Activated CD4-positive, alpha-beta T cell treated with anti-CD3 and anti-CD28 coated beads, Interleukin-2, amount 10 ng/mL, durations not matched to agents 24 days and 14 days (primary cell): ENCODE results near the gene CPA1. TPM values are rescaled to one million over a fixed set of nuclear protein-coding genes. Genes with fewer than 3 reads are reported as not detected.

Experiments
- DNase-seq: peaks from one replicate; pipeline ENCODE4 v3.0.0; 2022
- H3K27ac Mint-ChIP-seq: one replicate; pipeline ENCODE4 v1.8.0; 2022; ENCODE audit warnings: mild to moderate bottlenecking, mixed read lengths
- H3K27me3 Mint-ChIP-seq: one replicate; pipeline ENCODE4 v1.8.0; 2022; ENCODE audit warnings: mixed read lengths
- H3K36me3 Mint-ChIP-seq: one replicate; pipeline ENCODE4 v1.8.0; 2022; ENCODE audit warnings: low read depth, mild to moderate bottlenecking, mixed read lengths
- H3K4me1 Mint-ChIP-seq: one replicate; pipeline ENCODE4 v1.8.0; 2021; ENCODE audit warnings: mixed read lengths
- H3K4me3 Mint-ChIP-seq: one replicate; pipeline ENCODE4 v1.8.0; 2022; ENCODE audit warnings: mild to moderate bottlenecking, moderate library complexity, mixed read lengths
- H3K9me3 Mint-ChIP-seq: one replicate; pipeline ENCODE4 v1.8.0; 2021; ENCODE audit warnings: mixed read lengths
- intact Hi-C: fragments of 100-400 bp; cut with micrococcal nuclease; formaldehyde crosslinking; loops from one replicate; pipeline ENCODE4 v1.15.1; 2023
- total RNA-seq: library from RNA; stranded (reverse); gene quantifications from 2 replicates; pipeline ENCODE4 v1.2.3, GENCODE V29; 2022

The CPA1 gene
- total RNA-seq, 1 donor from 2014 or later = not detected

DNA sequence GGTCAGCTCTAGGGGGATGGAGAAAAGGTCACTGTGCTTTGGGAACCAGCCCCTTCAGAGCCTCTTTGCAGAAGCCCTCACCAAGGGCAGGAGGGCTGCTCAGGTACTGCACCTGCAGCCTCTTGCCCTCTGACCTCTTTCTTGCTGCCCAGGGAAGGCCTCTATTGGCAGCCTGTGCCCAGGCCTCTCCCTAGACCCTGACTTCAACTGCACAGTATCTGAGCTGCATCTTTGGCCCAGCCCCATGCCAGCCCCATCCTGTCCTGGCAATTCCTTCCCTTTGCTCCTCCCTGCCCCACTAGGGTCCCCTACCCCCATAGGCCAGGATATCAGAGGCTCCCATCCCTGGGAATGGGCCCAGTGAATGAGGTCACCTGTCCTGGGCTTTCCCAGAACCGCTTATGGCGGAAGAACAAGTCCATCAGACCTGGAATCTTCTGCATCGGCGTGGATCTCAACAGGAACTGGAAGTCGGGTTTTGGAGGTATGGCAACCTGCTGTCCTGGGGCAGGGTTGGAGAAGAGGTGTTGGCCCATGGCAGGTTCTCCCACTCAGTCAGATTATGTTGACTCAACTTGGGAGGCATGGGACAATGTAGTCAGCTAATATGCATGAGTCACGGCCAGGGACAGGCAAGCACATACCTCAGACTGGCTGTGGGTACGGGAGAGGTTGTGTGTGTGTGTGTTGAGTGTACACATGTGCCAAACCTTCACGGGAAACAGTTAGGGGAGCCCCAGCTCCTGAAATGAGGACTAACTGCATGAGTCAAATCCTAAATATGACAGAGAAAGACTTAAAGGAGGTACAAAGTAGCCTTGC is 17.1 kb upstream of the CPA1 start:
- peaks cover 18% of the 10 kb centered on the region for H3K4me1 Mint-ChIP-seq
- intact Hi-C loops = loop anchor here (1.0 to 10.0 kb wide), 2 partner anchors 86 to 288 kb away; partner anchors contain the start of gene KLHDC10
- peak; percentile 60 for DNase-seq
- H3K27me3 Mint-ChIP-seq = no peaks in the 10 kb centered on the region
- H3K4me3 Mint-ChIP-seq = no peak overlapping the region
- no peak overlapping the region for H3K27ac Mint-ChIP-seq
- peaks cover under 1% of the 10 kb centered on the region for H3K36me3 Mint-ChIP-seq
- peaks cover 5% of the 10 kb centered on the region for H3K9me3 Mint-ChIP-seq

DNA sequence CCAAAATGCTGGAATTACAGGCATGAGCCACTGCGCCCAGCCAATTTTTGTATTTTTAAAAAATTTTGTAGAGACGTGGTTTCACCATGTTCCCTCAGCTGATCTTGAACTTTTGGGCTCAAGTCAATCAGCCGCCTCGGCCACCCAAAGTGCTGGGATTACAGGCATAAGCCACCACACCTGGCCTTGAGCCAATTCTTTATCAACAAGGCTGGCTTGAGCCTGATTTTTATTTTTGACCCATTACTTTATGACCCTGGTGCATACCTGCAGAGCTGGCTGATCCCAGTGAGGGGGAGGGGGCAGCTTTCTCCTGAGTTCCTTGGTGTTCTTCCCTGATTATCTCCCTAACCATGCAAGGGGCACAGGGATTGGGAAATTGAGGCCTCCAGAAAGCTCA is 15.8 kb upstream of the CPA1 start:
- no peak for DNase-seq
- Mint-ChIP-seq H3K9me3 (peaks cover 5% of the 10 kb centered on the region), H3K4me3 (no peak overlapping the region), H3K27ac (no peak overlapping the region), H3K4me1 (peaks cover 29% of the 10 kb centered on the region), H3K36me3 (no peaks in the 10 kb centered on the region), H3K27me3 (no peaks in the 10 kb centered on the region)
- intact Hi-C loops = loop anchor here (10.0 kb wide), 1 partner anchor 290 kb away; the partner anchor contains the start of gene KLHDC10

DNA sequence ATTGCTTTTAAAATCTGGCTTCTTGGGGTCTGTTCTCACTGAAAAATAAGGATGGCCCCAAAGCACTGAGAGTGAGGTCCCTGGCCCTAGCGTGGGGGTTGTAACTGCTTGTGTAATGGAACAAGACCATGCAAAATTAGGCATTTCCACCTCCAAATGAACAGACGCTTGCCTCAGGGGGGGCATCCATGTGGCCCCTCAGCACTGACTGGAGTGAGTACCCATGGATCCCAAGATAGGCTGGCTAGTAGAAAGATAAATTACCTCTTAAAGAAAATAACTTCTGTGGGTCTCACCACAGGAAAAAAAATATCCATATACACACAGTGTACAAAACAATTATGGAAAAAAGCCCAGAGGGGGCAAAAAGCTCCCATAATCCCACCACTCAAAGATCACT is 15.2 kb upstream of the CPA1 start:
- H3K36me3 Mint-ChIP-seq = no peaks in the 10 kb centered on the region
- H3K27ac Mint-ChIP-seq = peak overlapping the region; percentile 17
- intact Hi-C loops = loop anchor here (10.0 kb wide), 1 partner anchor 290 kb away; the partner anchor contains the start of gene KLHDC10
- H3K4me3 Mint-ChIP-seq = no peak overlapping the region
- peaks cover 30% of the 10 kb centered on the region for H3K4me1 Mint-ChIP-seq
- H3K9me3 Mint-ChIP-seq = peaks cover 5% of the 10 kb centered on the region
- H3K27me3 Mint-ChIP-seq = no peaks in the 10 kb centered on the region
- DNase-seq = no peak

DNA sequence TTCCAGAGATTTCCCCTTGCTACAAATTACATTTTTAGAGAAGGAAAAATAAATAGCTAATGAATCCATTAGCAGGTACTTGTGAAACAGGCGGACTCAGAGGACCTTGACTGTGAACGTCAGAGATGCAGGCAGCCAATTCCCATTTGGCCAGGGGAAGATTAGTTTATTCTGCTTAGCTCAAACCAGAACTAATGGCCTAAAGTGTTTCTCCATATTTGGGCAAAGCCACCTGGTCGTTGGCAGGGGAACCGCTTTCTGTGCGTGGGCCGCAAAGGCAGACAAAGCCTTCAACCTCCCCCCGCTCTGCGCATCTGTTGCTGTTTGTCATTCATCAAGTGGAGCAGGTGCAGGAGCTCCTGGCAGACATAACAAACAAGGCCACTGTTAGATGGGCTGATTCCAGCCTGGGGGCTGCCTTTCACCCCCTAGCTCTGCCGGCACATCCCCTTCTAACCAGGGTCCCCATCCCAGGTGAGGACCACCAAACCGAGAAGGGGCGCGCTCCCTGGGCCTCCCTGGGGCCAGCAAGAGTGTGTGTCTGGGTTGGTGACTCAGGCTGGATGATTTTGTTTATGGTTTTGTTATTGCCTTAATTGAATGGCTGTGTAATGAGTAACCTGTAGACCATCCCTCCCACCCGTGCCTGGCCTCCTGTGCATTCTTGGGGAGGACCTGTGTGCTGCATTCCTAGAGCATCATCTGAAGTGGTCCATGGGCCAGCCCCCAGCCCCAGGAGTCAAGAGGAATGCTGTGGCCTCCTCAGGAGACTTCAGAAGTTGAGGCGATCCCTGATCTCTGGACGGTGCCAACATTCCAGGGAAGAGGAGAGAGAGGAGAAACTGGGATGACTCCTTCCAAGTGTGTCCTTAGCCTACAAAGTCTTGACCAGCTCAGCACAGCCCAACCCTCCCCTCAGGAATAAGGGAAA is 14.5 kb upstream of the CPA1 start:
- H3K9me3 Mint-ChIP-seq = no peaks in the 10 kb centered on the region
- peaks cover 30% of the 10 kb centered on the region for H3K4me1 Mint-ChIP-seq
- H3K4me3 Mint-ChIP-seq = peak overlapping the region; percentile 45
- DNase-seq = no peak
- H3K36me3 Mint-ChIP-seq = no peaks in the 10 kb centered on the region
- H3K27me3 Mint-ChIP-seq = no peaks in the 10 kb centered on the region
- intact Hi-C loops = loop anchor here (10.0 kb wide), 1 partner anchor 291 kb away; the partner anchor contains the start of gene KLHDC10
- H3K27ac Mint-ChIP-seq = peak overlapping the region; percentile 76

DNA sequence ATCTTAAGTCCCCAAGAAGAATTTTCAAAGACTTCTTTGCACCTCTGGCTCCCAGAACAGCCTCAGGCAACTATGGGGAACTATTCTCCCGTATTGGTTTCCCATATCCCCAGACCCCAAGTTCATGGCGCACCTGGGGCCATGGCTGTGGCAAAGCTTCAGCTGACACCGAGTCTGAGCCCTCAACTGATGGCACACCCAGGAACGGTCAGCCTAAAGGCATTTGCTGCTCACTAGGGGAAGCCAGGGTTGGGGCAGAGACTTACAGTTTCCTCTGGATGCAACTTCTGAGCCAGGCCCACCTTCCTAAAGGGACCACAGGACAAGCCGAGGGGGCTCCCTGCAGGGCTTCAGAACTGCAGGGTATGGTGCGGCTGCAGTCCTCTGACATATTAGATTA is 13.7 kb upstream of the CPA1 start:
- Mint-ChIP-seq H3K27me3 (no peaks in the 10 kb centered on the region), H3K4me3 (peak overlapping the region; percentile 63), H3K36me3 (no peaks in the 10 kb centered on the region), H3K9me3 (no peaks in the 10 kb centered on the region), H3K4me1 (peaks cover 30% of the 10 kb centered on the region), H3K27ac (peak overlapping the region; percentile 79)
- intact Hi-C loops = loop anchor here (10.0 kb wide), 1 partner anchor 292 kb away; the partner anchor contains the start of gene KLHDC10
- DNase-seq = no peak

DNA sequence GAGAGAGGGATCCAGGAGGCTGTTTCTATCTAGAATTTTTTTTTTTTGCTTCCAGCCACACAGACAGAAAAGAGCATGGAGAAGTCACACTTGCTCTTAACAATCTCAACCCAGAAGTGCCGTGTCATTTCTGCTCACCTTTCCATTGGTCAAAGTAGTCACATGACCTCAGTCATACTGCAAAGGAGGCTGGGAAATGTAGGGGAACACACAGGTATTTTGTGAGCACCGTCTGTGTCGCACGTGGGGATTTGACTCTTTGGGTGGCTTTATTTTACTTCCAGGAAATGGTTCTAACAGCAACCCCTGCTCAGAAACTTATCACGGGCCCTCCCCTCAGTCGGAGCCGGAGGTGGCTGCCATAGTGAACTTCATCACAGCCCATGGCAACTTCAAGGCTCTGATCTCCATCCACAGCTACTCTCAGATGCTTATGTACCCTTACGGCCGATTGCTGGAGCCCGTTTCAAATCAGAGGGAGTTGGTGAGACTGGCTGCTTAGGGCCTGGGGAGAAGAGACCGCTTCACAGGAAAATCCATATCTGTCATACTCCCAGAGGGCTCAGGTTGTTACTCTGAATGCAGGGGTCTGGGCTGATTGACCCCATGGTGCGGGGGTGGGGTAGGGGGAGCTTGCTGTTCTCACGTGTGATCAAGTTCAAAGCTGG is 13.1 kb upstream of the CPA1 start:
- H3K4me3 Mint-ChIP-seq = peak overlapping the region; percentile 63
- intact Hi-C loops = loop anchor here (10.0 kb wide), 1 partner anchor 292 kb away; the partner anchor contains the start of gene KLHDC10

DNA sequence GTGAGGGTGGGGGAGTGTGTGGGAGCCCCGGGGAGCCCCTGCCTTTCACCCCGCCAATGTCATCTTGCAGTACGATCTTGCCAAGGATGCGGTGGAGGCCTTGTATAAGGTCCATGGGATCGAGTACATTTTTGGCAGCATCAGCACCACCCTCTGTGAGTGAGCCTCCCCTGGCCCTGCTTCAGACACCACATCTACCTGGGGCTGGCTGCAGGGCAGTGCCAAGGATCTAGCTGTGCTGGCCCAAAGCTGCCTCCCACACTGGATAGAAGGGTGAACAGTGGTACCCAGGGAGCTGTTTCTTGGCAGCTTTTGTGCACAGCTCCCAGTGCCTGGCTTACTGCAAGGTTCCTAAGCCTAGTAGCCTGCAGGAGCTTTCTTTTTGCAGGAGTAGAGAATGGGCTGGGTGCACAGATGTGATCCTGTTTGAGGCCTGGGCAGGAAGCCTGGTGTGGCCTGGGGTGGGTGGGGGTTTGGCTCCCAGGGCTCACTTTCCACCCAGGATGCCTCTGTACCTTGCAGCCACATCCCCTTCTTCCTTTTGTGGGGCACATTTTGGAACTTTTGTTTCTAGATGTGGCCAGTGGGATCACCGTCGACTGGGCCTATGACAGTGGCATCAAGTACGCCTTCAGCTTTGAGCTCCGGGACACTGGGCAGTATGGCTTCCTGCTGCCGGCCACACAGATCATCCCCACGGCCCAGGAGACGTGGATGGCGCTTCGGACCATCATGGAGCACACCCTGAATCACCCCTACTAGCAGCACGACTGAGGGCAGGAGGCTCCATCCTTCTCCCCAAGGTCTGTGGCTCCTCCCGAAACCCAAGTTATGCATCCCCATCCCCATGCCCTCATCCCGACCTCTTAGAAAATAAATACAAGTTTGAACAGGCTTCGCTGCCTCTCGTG is 12.2 kb upstream of the CPA1 start:
- no peak overlapping the region for H3K27ac Mint-ChIP-seq
- H3K4me1 Mint-ChIP-seq = peaks cover 30% of the 10 kb centered on the region
- H3K9me3 Mint-ChIP-seq = no peaks in the 10 kb centered on the region

More for the DNA sequence above, 13.1 kb upstream of the CPA1 start:
- Mint-ChIP-seq H3K27me3 (no peaks in the 10 kb centered on the region), H3K9me3 (no peaks in the 10 kb centered on the region), H3K4me1 (peaks cover 30% of the 10 kb centered on the region), H3K27ac (peak overlapping the region; percentile 79), H3K36me3 (no peaks in the 10 kb centered on the region)
- DNase-seq = peak; percentile 67

DNA sequence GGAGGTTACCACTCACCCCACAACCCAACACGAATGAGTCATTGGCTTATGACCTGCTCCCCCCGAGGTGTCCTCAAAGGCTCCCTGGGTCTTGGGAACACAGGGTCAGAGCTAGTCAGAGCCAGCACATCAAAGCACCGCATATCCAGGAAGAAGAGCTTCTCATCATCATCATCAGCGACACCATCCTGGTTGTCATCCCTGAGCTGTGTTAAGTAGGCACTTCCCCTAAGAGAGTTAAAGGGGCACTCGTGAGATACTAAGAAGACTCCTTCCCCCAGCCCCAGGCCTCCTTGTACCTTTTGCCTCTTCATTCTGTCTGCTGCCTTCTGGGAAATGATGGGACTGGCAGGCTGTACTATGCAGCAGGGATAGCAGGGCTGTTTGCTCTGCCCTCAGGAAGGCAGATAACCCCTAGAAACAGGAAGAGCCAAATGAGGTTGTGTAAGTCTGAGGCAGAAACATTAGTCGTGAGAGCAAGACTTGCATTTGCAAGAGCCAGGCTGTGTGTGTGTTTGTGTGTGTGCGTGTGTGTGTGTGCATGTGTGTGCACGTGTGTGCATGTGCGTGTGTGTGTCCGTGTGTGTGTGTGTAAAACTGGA is 11.1 kb upstream of the CPA1 start:
- intact Hi-C loops = loop anchor here (10.0 kb wide), 1 partner anchor 294 kb away; the partner anchor contains the start of gene KLHDC10
- Mint-ChIP-seq H3K36me3 (no peaks in the 10 kb centered on the region), H3K27me3 (no peaks in the 10 kb centered on the region), H3K4me1 (peaks cover 23% of the 10 kb centered on the region), H3K9me3 (no peaks in the 10 kb centered on the region), H3K27ac (peak overlapping the region; percentile 48), H3K4me3 (peak overlapping the region; percentile 5)
- peak; percentile 62 for DNase-seq

More for the DNA sequence above, 12.2 kb upstream of the CPA1 start:
- Mint-ChIP-seq H3K4me3 (no peak overlapping the region), H3K36me3 (no peaks in the 10 kb centered on the region), H3K27me3 (no peaks in the 10 kb centered on the region)
- DNase-seq = no peak
- intact Hi-C loops = loop anchor here (10.0 kb wide), 1 partner anchor 293 kb away; the partner anchor contains the start of gene KLHDC10

DNA sequence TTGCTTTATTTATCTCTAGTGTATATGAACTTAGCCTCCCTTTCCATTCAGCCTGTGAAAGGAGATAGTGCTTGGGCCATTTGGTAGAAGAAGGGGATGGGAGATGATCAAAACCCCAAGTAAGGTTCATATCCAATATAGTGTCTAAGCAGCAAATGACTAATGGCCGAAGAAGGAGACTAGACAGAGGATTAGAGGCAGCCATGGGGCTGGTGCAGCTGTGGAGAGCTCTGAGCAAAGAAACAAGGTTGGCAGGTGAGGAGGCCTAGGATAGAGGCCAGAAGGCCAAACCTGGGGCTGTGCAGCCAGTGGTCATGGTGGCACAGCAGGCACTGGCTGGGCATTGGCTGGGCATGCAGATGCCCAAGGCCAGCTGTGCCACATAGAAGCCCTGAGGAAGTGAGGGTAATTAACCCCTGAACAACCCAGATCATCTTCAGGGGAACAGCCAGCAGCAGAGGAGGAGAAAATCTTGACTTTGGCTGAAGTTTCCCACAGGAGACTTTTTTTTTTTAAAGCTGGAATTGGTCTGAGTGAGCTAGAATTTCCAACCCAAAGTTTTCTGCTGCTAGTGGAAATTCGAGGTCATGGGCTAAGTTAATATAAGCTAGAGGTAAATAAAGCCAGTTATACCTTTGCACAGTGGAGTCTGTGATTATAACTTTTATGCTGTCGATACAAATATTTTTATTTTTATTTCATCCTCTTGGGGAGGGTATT is 10.3 kb upstream of the CPA1 start:
- H3K27ac Mint-ChIP-seq = no peak overlapping the region
- peaks cover 23% of the 10 kb centered on the region for H3K4me1 Mint-ChIP-seq
- intact Hi-C loops = loop anchor here (10.0 kb wide), 1 partner anchor 295 kb away; the partner anchor contains the start of gene KLHDC10
- DNase-seq = no peak
- H3K27me3 Mint-ChIP-seq = no peaks in the 10 kb centered on the region
- H3K4me3 Mint-ChIP-seq = no peak overlapping the region
- H3K36me3 Mint-ChIP-seq = no peaks in the 10 kb centered on the region
- no peaks in the 10 kb centered on the region for H3K9me3 Mint-ChIP-seq

DNA sequence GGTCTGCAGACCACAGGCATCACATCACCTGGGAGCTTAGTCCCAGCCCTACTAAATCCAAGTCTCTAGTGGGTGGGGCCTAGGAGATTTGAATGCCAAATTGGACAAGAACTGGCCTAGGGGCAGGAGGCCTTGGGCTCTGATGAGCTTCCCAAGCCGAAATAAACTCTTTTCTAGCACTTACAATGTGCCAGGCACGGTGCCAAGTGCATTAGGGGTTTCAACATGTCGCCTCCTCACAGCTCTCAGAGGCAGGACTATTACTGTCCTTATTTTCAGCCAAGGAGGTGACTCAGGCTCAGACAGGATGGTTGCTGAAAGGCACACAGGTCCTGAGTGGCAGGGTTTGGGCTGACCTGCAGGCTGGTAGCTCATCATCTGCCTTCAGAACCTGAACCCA is 9.2 kb upstream of the CPA1 start:
- H3K4me3 Mint-ChIP-seq = no peak overlapping the region
- peaks cover 23% of the 10 kb centered on the region for H3K4me1 Mint-ChIP-seq
- no peak for DNase-seq
- H3K27me3 Mint-ChIP-seq = no peaks in the 10 kb centered on the region
- H3K9me3 Mint-ChIP-seq = no peaks in the 10 kb centered on the region
- no peak overlapping the region for H3K27ac Mint-ChIP-seq
- intact Hi-C loops = no loop called here
- H3K36me3 Mint-ChIP-seq = no peaks in the 10 kb centered on the region

DNA sequence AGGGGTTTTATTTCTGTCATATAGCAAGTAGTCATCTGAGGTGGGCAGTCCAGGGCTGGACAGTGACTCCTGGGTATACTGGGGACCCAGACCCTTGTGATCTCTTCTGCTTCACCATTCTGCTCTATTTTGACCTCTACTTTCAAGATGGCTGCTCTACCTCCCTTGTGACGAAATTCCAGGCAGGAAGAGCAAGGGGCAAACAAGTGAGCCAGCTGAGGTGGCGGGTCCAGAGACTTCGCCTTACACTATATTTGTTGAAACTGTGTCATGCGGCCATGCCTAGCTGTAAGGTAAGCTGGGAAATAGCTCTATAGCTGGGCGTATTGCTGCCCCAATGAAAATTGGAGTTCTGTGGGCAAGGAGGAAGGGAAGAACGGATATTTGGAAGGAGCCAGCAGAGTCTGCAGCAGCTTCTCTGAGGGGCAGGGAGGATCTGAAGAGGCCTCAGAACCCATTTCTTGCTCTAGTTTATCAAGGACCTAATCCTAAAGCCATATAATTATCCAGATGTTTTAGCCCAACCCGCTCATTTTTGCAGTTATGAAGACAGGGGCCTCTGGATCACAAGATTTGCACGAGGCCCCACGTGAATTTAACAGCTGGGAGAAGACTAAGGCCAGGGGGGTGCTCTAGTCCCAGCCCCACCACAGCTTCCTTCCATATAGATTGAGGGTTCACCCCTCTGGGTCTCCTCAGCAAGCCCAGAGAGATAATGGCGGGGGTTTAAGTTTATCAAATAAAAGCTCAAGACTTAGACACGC is 7.7 kb upstream of the CPA1 start:
- Mint-ChIP-seq H3K36me3 (peaks cover 2% of the 10 kb centered on the region), H3K27me3 (no peaks in the 10 kb centered on the region), H3K9me3 (no peaks in the 10 kb centered on the region), H3K4me3 (no peak overlapping the region), H3K4me1 (peaks cover 12% of the 10 kb centered on the region), H3K27ac (no peak overlapping the region)
- intact Hi-C loops = no loop called here
- DNase-seq = no peak
